B cell (primary cell): ENCODE results near the gene ID3. TPM values are rescaled to one million over a fixed set of nuclear protein-coding genes. Genes with fewer than 3 reads are reported as not detected.

Source experiments
- ATAC-seq: fragments of 200-7000 bp; cut with Tn5 transposase; one replicate; pipeline ENCODE4 v1.10.0; 2021; ENCODE audit warnings: low read depth, mild to moderate bottlenecking, moderate number of reproducible peaks, moderate library complexity
- CTCF ChIA-PET: fragments of 350-600 bp; sonication (Branson Sonifier 250); formaldehyde crosslinking; loops from one replicate; lab custom pipeline; 2021; ENCODE audit warnings: antibody characterized with exemption, inconsistent platforms; lab: Charles Lee
- POLR2A ChIA-PET: fragments of 350-600 bp; sonication (Branson Sonifier 250); formaldehyde crosslinking; loops from one replicate; lab custom pipeline; 2021; ENCODE audit warnings: antibody characterized with exemption; lab: Charles Lee
- DNase-seq: peaks from one replicate; pipeline ENCODE4 v3.0.0; 2013
- H2AFZ ChIP-seq: 2 replicates; pipeline ENCODE4 v1.6.1; 2012; ENCODE audit warnings: mild to moderate bottlenecking, low read depth, low read length; ENCODE audit not compliant: insufficient read depth, poor library complexity, severe bottlenecking
- H3K27ac ChIP-seq, 2 donors: 1 replicate in 1 of 2; 2 replicates in 1 of 2; pipeline ENCODE4 v1.5.1; 2012 to 2013; ENCODE audit warnings: low read length in 2 of 2, mild to moderate bottlenecking in 2 of 2, moderate library complexity in 1 of 2
- H3K27me3 ChIP-seq, 4 experiments: fragments of 200-600 bp in 1 of 4; sonication (generic) in 1 of 4; replicated peaks in 1 of 4; 1 replicate in 2 of 4; 2 replicates in 2 of 4; pipeline versions ENCODE4 v1.6.1 to v1.7.0; 2013 to 2016; ENCODE audit warnings: low read length in 3 of 4, mild to moderate bottlenecking in 2 of 4, mixed read lengths in 1 of 4, moderate library complexity in 1 of 4; ENCODE audit not compliant: insufficient read depth in 4 of 4, control insufficient read depth in 3 of 4; ENCODE audit errors: control extremely low read depth in 1 of 4
- H3K36me3 ChIP-seq, 2 experiments: replicated peaks in 1 of 2; 1 replicate in 1 of 2; 2 replicates in 1 of 2; pipeline versions ENCODE4 v1.6.1 to v1.7.1; 2013; ENCODE audit warnings: low read length in 1 of 2; ENCODE audit not compliant: insufficient read depth in 2 of 2, control insufficient read depth in 1 of 2; ENCODE audit errors: control extremely low read depth in 1 of 2, extremely low read depth in 1 of 2
- H3K4me1 ChIP-seq, 2 donors: fragments of 200-600 bp in 1 of 2; sonication (generic) in 1 of 2; 1 replicate in 1 of 2; 2 replicates in 1 of 2; pipeline versions ENCODE4 v1.5.1 to v1.6.1; 2013 to 2017; ENCODE audit warnings: low read length in 2 of 2; ENCODE audit not compliant: control insufficient read depth in 2 of 2, insufficient read depth in 2 of 2
- H3K4me2 ChIP-seq: replicated peaks from 2 replicates; pipeline ENCODE3; 2012; ENCODE audit warnings: mild to moderate bottlenecking, low read depth, low read length; ENCODE audit not compliant: poor library complexity, severe bottlenecking
- H3K4me3 ChIP-seq, 5 experiments: fragments of 200-600 bp in 1 of 5; sonication (generic) in 1 of 5; 1 replicate in 3 of 5; 2 replicates in 2 of 5; pipeline versions ENCODE4 v1.5.1 to v1.7.0; 2011 to 2016; ENCODE audit warnings: low read length in 4 of 5, mild to moderate bottlenecking in 4 of 5, low read depth in 2 of 5, control low read depth in 1 of 5, moderate library complexity in 1 of 5; ENCODE audit not compliant: insufficient read depth in 1 of 5; ENCODE audit errors: control extremely low read depth in 1 of 5, extremely low read depth in 1 of 5
- H3K79me2 ChIP-seq: fragments of 200-600 bp; sonication (generic); one replicate; pipeline ENCODE4 v1.6.0; 2016; ENCODE audit warnings: low read length; ENCODE audit not compliant: control insufficient read depth, insufficient read depth
- H3K9ac ChIP-seq: fragments of 200-600 bp; sonication (generic); 2 replicates; pipeline ENCODE4 v1.6.1; 2017; ENCODE audit warnings: mild to moderate bottlenecking, low read length, moderate library complexity
- H3K9me3 ChIP-seq, 3 donors: one replicate each; pipeline versions ENCODE4 v1.6.1 to v1.7.1; 2013; ENCODE audit warnings: low read length in 2 of 3; ENCODE audit not compliant: control insufficient read depth in 2 of 3, insufficient read depth in 1 of 3; ENCODE audit errors: control extremely low read depth in 1 of 3
- H4K20me1 ChIP-seq: 2 replicates; pipeline ENCODE4 v1.6.0; 2012; ENCODE audit warnings: mild to moderate bottlenecking, low read length; ENCODE audit not compliant: insufficient read depth, control insufficient read depth, poor library complexity, severe bottlenecking
- H3K27ac Mint-ChIP-seq: one replicate; pipeline ENCODE4 v1.8.0; 2021; ENCODE audit warnings: mixed read lengths
- H3K27me3 Mint-ChIP-seq: one replicate; pipeline ENCODE4 v1.8.0; 2021; ENCODE audit warnings: mixed read lengths
- H3K4me1 Mint-ChIP-seq: one replicate; pipeline ENCODE4 v1.8.0; 2021; ENCODE audit warnings: mixed read lengths
- H3K4me3 Mint-ChIP-seq: one replicate; pipeline ENCODE4 v1.8.0; 2021; ENCODE audit warnings: mixed read lengths
- H3K9me3 Mint-ChIP-seq: one replicate; pipeline ENCODE4 v1.8.0; 2022; ENCODE audit warnings: mixed read lengths; ENCODE audit not compliant: insufficient read depth
- CTCF ChIP-seq: fragments of 200-600 bp; IDR thresholded peaks from one replicate; pipeline ENCODE4 v1.8.0; 2022; ENCODE audit warnings: antibody characterized with exemption, mild to moderate bottlenecking
- EZH2 ChIP-seq: IDR thresholded peaks from 2 replicates; pipeline ENCODE4 v1.6.1; 2012; ENCODE audit warnings: borderline replicate concordance, low read depth, mild to moderate bottlenecking, moderate library complexity, low read length; ENCODE audit not compliant: insufficient read depth, poor library complexity, severe bottlenecking
- WGBS: methylation state at CpG from one replicate; pipeline ENCODE4 v1.1.5; 2013; ENCODE audit warnings: missing lambda C conversion rate; ENCODE audit not compliant: insufficient coverage; 5-methylcytosine and 5-hydroxymethylcytosine counted together
- intact Hi-C: fragments of 100-400 bp; cut with micrococcal nuclease; formaldehyde crosslinking; loops from one replicate; pipeline ENCODE4 v1.10.0; 2022
- polyA plus RNA-seq: library from polyadenylated mRNA; depleted of rRNA; stranded (reverse); fragments of >200 nt; gene quantifications from 2 replicates; pipeline ENCODE4 v1.2.3, GENCODE V29; 2012
- total RNA-seq, 2 donors: library from RNA; stranded (reverse); fragments of 120-200 nt in 1 of 2; gene quantifications; 1 replicate in 1 of 2; 2 replicates in 1 of 2; pipeline versions ENCODE4 v1.2.3 to v1.2.4, GENCODE V29; 2013 to 2022

Gene ID3
- total and polyA plus RNA-seq, 2 donors (not counting 1 experiment from before 2014, with no cell fraction given): 212 to 367 TPM

GRCh38 chr1:23588749-23589548, 29.6 kb upstream of the ID3 start:
- Mint-ChIP-seq H3K9me3 (no peaks in the 10 kb centered on the region), H3K27me3 (no peaks in the 10 kb centered on the region), H3K4me1 (peaks cover 63% of the 10 kb centered on the region), H3K4me3 (peak overlapping the region; percentile 14), H3K27ac (peak overlapping the region; percentile 96)
- peak overlapping the region; percentile 3 for H2AFZ ChIP-seq
- H3K4me3 ChIP-seq: no peak overlapping the region
- CTCF ChIA-PET: interaction anchor here (0.5 to 13.3 kb wide), 6 partner anchors 15 to 134 kb away, joined by 3 to 227 read pairs (median 4); partner anchors contain the start of gene ID3
- H3K9ac ChIP-seq: no peak overlapping the region
- no peaks in the 10 kb centered on the region for H4K20me1 ChIP-seq
- POLR2A ChIA-PET: interaction anchor here (0.6 to 6.9 kb wide), 3 partner anchors 14 to 31 kb away, joined by 3 to 112 read pairs (median 3); no protein-coding TSS in a partner anchor
- intact Hi-C loops: no loop called here
- TF ChIP-seq CTCF: no peak
- no peak for TF ChIP-seq EZH2
- 80% methylated on average over 7 of the region's 11 CpGs for WGBS
- H3K4me1 ChIP-seq: peaks cover 57 to 58% of the 10 kb centered on the region in 2 donors
- H3K36me3 ChIP-seq: no peaks in the 10 kb centered on the region
- no peaks in the 10 kb centered on the region for H3K9me3 ChIP-seq
- no peak overlapping the region for H3K27ac ChIP-seq
- no peak for ATAC-seq
- H3K4me2 ChIP-seq: peak overlapping the region; percentile 75
- no peaks in the 10 kb centered on the region for H3K79me2 ChIP-seq
- DNase-seq: no peak
- no peaks in the 10 kb centered on the region for H3K27me3 ChIP-seq
